ENCODE measurements around the gene TMEM43.

Gene TMEM43

DNA sequence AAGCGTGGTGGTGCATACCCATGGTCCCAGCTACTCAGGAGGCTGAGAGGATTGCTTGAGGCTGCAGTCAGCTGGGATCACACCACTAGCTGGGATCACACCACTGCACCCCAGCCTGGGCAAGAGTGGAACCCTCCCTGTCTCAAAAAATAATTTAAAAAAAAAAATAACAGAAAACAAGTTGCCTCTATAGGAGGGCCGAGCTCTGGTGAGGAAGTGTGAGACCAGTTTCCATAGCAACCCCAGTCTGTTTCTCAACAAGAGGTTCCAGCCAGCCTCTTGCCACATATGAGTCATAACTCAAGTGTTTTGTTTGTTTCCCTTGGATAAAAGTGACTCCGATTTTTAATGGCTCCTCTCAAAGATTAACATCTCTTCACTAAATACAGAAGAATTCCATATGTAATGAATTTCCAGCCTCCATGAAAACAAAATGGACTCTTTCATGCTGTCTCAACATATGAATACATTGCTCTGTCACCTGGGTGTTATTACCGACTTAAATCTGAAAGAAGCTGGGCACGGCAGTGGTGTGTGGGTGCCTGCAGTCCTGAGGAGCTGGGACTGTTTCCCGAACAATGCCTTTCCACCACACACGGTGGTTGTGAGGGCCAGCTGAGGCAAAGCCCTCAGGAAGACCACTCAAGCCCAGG lies 19.7 kb downstream of the TMEM43 start:
- Histone ChIP-seq H3K27me3 (ENCODE audit: insufficient read depth, poor library complexity, severe bottlenecking) (no peaks in the 10 kb centered on the region), H3K4me3 (replicated peaks; ENCODE audit: insufficient read depth, low read length) (no peak overlapping the region), H3K27ac (replicated peaks) (peak overlapping the region; percentile 94)
- TF ChIP-seq CTCF (IDR thresholded peaks at IDR 0.05; ENCODE audit: insufficient read depth, low read length) (no peak), POLR2AphosphoS5 (IDR thresholded peaks at IDR 0.05; ENCODE audit: low read depth) (0 out of 2 replicates have a peak, but pooled peaks have one; percentile 16), SPI1 (IDR thresholded peaks at IDR 0.05; ENCODE audit: borderline replicate concordance, low read depth) (peak; percentile 93)
- DNase-seq (ENCODE audit: low read depth in 1 of 2, low spot score in 1 of 2): peak; percentile 94 to 95

- peak overlapping the region; percentile 94 for H3K27ac ChIP-seq (replicated peaks)
Measured at GRCh38 chr3:14145236-14145635, 20.4 kb downstream of the TMEM43 start.

GRCh38 chr3:14145670-14146380 lies 21.0 kb downstream of the TMEM43 start:
- peak overlapping the region; percentile 94 for H3K27ac ChIP-seq (replicated peaks)
- no peaks in the 10 kb centered on the region for H3K27me3 ChIP-seq (ENCODE audit: insufficient read depth, poor library complexity, severe bottlenecking)
- TF ChIP-seq SPI1 (IDR thresholded peaks at IDR 0.05; ENCODE audit: borderline replicate concordance, low read depth) (no peak), POLR2AphosphoS5 (IDR thresholded peaks at IDR 0.05; ENCODE audit: low read depth) (no peak), CTCF (IDR thresholded peaks at IDR 0.05; ENCODE audit: insufficient read depth, low read length) (no peak), GABPA (IDR thresholded peaks at IDR 0.05; ENCODE audit: low read depth) (no peak)
- TF ChIP-seq, protein P1, sequence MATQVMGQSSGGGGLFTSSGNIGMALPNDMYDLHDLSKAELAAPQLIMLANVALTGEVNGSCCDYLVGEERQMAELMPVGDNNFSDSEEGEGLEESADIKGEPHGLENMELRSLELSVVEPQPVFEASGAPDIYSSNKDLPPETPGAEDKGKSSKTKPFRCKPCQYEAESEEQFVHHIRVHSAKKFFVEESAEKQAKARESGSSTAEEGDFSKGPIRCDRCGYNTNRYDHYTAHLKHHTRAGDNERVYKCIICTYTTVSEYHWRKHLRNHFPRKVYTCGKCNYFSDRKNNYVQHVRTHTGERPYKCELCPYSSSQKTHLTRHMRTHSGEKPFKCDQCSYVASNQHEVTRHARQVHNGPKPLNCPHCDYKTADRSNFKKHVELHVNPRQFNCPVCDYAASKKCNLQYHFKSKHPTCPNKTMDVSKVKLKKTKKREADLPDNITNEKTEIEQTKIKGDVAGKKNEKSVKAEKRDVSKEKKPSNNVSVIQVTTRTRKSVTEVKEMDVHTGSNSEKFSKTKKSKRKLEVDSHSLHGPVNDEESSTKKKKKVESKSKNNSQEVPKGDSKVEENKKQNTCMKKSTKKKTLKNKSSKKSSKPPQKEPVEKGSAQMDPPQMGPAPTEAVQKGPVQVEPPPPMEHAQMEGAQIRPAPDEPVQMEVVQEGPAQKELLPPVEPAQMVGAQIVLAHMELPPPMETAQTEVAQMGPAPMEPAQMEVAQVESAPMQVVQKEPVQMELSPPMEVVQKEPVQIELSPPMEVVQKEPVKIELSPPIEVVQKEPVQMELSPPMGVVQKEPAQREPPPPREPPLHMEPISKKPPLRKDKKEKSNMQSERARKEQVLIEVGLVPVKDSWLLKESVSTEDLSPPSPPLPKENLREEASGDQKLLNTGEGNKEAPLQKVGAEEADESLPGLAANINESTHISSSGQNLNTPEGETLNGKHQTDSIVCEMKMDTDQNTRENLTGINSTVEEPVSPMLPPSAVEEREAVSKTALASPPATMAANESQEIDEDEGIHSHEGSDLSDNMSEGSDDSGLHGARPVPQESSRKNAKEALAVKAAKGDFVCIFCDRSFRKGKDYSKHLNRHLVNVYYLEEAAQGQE (IDR thresholded peaks at IDR 0.05; ENCODE audit: insufficient replicate concordance, low read depth): no peak
- no peak for DNase-seq (ENCODE audit: low read depth in 1 of 2, low spot score in 1 of 2)
- no peak overlapping the region for H3K4me3 ChIP-seq (replicated peaks; ENCODE audit: insufficient read depth, low read length)

More at GRCh38 chr3:14145236-14145635, 20.4 kb downstream of the TMEM43 start:
- no peak for DNase-seq (ENCODE audit: low read depth in 1 of 2, low spot score in 1 of 2)
- H3K27me3 ChIP-seq (ENCODE audit: insufficient read depth, poor library complexity, severe bottlenecking): no peaks in the 10 kb centered on the region
- no peak for TF ChIP-seq SPI1 (IDR thresholded peaks at IDR 0.05; ENCODE audit: borderline replicate concordance, low read depth)
- TF ChIP-seq GABPA (IDR thresholded peaks at IDR 0.05; ENCODE audit: low read depth): no peak
- H3K4me3 ChIP-seq (replicated peaks; ENCODE audit: insufficient read depth, low read length): no peak overlapping the region

DNA sequence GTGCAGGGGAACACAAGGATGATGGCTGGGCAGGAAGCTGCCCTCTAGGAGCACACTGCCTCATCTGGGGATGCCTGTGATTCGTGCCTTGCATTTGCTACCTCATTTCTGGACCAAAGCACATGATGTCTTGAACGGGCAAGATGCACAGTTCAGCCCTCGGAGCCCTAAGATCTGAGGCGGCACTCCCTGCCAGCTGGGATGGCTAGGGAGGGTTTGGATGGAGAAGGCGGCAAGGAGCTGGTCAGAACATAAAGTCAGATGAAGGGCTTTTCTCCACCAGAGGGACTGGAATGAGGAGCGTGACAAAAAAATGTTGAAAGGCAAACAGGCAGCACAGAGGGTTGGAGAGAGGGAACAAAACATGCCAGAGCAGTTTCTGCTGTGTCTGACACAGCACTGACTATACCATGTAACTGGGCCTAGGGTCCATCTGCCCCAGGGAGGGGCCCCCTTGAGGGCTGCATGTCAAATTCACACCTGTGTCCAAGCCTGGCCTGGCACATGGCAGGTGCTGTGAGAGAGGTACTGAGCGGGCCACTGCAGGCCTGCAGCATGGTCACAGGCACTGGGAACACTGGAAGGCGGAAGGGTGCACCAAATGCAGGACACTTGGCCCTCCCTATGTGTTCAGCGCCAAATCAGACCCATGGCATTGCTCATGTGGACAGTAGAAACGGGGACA lies 21.7 kb downstream of the TMEM43 start:
- H3K27ac ChIP-seq (replicated peaks): no peak overlapping the region
- TF ChIP-seq, protein P1 (IDR thresholded peaks at IDR 0.05; ENCODE audit: insufficient replicate concordance, low read depth): no peak
- TF ChIP-seq POLR2AphosphoS5 (IDR thresholded peaks at IDR 0.05; ENCODE audit: low read depth) (no peak), CTCF (IDR thresholded peaks at IDR 0.05; ENCODE audit: insufficient read depth, low read length) (no peak)

More for the DNA sequence above, 21.7 kb downstream of the TMEM43 start:
- H3K4me3 ChIP-seq (replicated peaks; ENCODE audit: insufficient read depth, low read length): no peak overlapping the region
- H3K27me3 ChIP-seq (ENCODE audit: insufficient read depth, poor library complexity, severe bottlenecking): no peaks in the 10 kb centered on the region
- no peak for DNase-seq (ENCODE audit: low read depth in 1 of 2, low spot score in 1 of 2)

Data from HL-60 (cell line).